Activated CD4-positive, alpha-beta T cell treated with anti-CD3 and anti-CD28 coated beads, Interleukin-2, amount 50 U/mL, for 24 hours (primary cell): ENCODE measurements around the gene HNF4A.
"Not testable (repeated sequence)": the region's sequence is repeated elsewhere in the genome, so short reads cannot be mapped to it uniquely, and the experiment has no call there.

Source experiments
- DNase-seq, 2 donors: peaks; one replicate each; pipeline ENCODE4 v3.0.0-alpha.2; 2020; ENCODE audit warnings: low read depth in 1 of 2, low spot score in 1 of 2

Gene HNF4A

GRCh38 chr20:44468044-44468782 is 112.7 kb downstream of the HNF4A start:
- DNase-seq, result no peak

GRCh38 chr20:44470327-44470726 is 114.8 kb downstream of the HNF4A start:
- no peak for DNase-seq

GRCh38 chr20:44471481-44471882 is 116.0 kb downstream of the HNF4A start:
- DNase-seq, result no peak

- not testable (repeated sequence) for DNase-seq
These were observed 116.8 kb downstream of the HNF4A start for GRCh38 chr20:44472283-44472682.

GRCh38 chr20:44475372-44475693 is 119.8 kb downstream of the HNF4A start:
- no peak for DNase-seq

GRCh38 chr20:44475694-44476560 is 120.4 kb downstream of the HNF4A start, which contains the start of gene TTPAL:
Gene TTPAL, plus strand, starts transcription at chr20:44475874. Its CDS starts 4,126 bp downstream, at chr20:44480000.
- DNase-seq, result peak; percentile 83 to 86

GRCh38 chr20:44477151-44477550 is 121.7 kb downstream of the HNF4A start:
- DNase-seq, result no peak

- no peak for DNase-seq
These were observed 122.7 kb downstream of the HNF4A start for GRCh38 chr20:44478206-44478605.

GRCh38 chr20:44479643-44480042 is 124.1 kb downstream of the HNF4A start:
- no peak for DNase-seq

- no peak for DNase-seq
These were observed 124.6 kb downstream of the HNF4A start for GRCh38 chr20:44480097-44480496.

GRCh38 chr20:44481719-44482416 is 126.4 kb downstream of the HNF4A start:
- no peak for DNase-seq

- no peak for DNase-seq
These were observed 127.6 kb downstream of the HNF4A start for GRCh38 chr20:44483112-44483511.
